ENCODE measurements around the gene HS6ST2. TPM values are rescaled to one million over a fixed set of nuclear protein-coding genes. Genes with fewer than 3 reads are reported as not detected.

Gene HS6ST2
- total and polyA plus RNA-seq, 2 experiments from 2014 or later: not detected

DNA sequence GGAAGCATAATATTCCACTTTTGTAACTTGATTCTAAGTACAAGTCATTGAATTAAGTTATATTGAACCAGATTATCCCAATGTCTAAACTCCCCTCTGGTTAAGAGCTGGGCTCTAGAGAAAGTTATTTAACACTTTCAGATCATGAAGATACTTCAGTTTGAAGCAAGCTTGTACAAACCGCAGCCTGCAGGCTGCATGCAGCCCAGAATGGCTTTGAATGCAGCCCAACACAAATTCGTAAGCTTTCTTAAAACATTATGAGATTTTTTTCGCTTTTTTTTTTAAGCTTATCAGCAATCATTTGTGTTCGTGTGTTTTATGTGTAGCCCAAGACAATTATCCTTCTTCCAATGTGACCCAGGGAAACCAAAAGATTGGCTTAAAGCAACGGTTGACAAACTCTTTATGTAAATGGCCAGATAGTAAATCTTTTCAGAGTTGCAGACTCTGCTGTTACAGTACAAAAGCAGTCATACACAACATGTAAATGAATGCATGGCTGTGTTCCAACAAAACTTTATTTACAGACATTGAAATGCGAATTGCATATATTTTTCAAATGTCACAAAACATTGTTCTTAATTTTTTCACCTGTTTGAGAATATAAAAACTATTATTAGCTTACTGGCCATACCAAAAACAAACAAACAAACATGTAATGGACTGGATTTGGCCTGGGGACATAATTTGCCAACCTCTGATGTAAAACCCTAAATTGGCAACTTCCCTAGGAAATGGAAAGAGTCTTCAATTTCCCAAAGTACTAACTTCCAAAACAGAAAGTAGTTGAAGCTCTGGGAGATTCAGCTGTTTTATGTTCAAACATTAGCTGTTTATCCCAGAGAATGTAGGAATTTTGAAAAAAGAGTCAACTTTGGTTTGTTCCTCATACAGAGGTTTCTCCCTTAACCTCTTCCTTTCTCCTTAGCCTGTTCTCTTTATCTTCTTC is 268.5 kb downstream of the HS6ST2 start:
- TF ChIP-seq EZH2 (IDR thresholded peaks at IDR 0.05; ENCODE audit: insufficient read depth, poor library complexity, severe bottlenecking) (no peak), EZH2phosphoT487 (IDR thresholded peaks at IDR 0.05; ENCODE audit: insufficient read depth, low read depth) (no peak)
- Histone ChIP-seq H3K4me2 (ENCODE audit: unreplicated experiment) (no peak overlapping the region), H3K4me3 (no peak overlapping the region), H3K79me2 (ENCODE audit: insufficient read depth) (no peaks in the 10 kb centered on the region), H3K4me1 (ENCODE audit: insufficient read depth) (no peaks in the 10 kb centered on the region), H3K27me3 (replicated peaks; ENCODE audit: insufficient read depth) (no peaks in the 10 kb centered on the region), H3K27ac (no peak overlapping the region), H3K36me3 (ENCODE audit: low read depth) (no peaks in the 10 kb centered on the region), H3K9ac (no peak overlapping the region), H3K9me3 (ENCODE audit: low read depth) (no peaks in the 10 kb centered on the region), H3K9me2 (ENCODE audit: insufficient read depth) (no peaks in the 10 kb centered on the region), H3F3A (ENCODE audit: insufficient read depth) (no peaks in the 10 kb centered on the region), H2AFZ (no peak overlapping the region), H4K20me1 (ENCODE audit: insufficient read depth) (no peaks in the 10 kb centered on the region)
- 54 to 57% methylated on average over 5 to 6 of the region's 6 CpGs for WGBS, 2 experiments (ENCODE audit: low coverage in 1 of 2, low lambda C conversion rate in 2 of 2, missing lambda C conversion rate in 2 of 2)
- DNase-seq: no peak
- in situ Hi-C loops (cut with MboI): no loop called here

DNA sequence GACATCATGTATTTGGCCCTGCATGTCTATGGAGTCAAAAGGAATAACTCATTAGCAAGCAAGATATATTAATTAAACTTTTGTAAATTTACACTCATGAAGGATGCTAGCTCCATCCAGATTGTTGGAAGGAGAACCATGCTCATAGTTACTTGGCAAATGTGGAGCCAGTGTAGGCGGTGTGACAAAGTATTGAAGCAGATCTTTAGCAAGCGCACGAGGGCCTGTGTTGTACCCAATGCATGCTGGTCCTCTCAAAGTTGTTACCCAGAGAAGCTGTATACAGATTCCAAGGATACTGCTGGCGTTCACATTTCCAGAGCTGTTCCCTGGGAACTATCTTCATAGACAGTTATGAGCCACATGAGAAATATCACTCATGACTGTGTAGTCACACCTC is 273.2 kb downstream of the HS6ST2 start:
- WGBS, 2 experiments (ENCODE audit: low coverage in 1 of 2, low lambda C conversion rate in 2 of 2, missing lambda C conversion rate in 2 of 2): 58 to 68% methylated on average over 4 of the region's 4 CpGs
- H3K36me3 ChIP-seq (ENCODE audit: low read depth): no peaks in the 10 kb centered on the region
- H3K4me3 ChIP-seq: no peak overlapping the region
- H3K9me3 ChIP-seq (ENCODE audit: low read depth): no peaks in the 10 kb centered on the region
- in situ Hi-C loops (cut with MboI): no loop called here
- no peaks in the 10 kb centered on the region for H4K20me1 ChIP-seq (ENCODE audit: insufficient read depth)
- H3K9me2 ChIP-seq (ENCODE audit: insufficient read depth): no peaks in the 10 kb centered on the region
- no peaks in the 10 kb centered on the region for H3K27me3 ChIP-seq (replicated peaks; ENCODE audit: insufficient read depth)
- no peak for TF ChIP-seq EZH2 (IDR thresholded peaks at IDR 0.05; ENCODE audit: insufficient read depth, poor library complexity, severe bottlenecking)
- no peak overlapping the region for H3K9ac ChIP-seq
- no peaks in the 10 kb centered on the region for H3F3A ChIP-seq (ENCODE audit: insufficient read depth)
- no peak overlapping the region for H3K27ac ChIP-seq
- DNase-seq: no peak
- H3K4me1 ChIP-seq (ENCODE audit: insufficient read depth): no peaks in the 10 kb centered on the region
- no peaks in the 10 kb centered on the region for H3K79me2 ChIP-seq (ENCODE audit: insufficient read depth)
- H3K4me2 ChIP-seq (ENCODE audit: unreplicated experiment): no peak overlapping the region
- no peak overlapping the region for H2AFZ ChIP-seq

DNA sequence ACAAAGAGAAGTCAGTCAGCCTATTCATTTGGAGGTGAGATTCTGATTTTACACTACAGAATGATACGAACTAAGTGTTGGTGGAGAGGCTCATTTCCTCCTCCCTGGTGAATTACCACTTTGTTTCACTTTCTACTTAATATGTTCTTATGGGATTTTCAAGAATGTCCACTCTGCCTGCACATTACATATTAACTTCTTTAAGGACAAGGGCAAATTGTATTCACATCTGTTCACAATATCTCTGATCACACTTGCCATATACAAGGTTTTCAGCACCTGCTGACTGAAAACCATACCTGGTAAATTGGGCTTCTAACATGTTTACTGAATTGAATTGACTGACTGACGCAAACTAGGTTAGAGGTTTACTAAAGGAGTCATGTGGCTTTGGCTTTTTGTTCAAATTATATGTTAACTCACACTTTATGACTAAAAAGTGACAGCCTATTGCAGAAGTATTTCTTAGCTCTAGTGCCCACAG is 281.2 kb downstream of the HS6ST2 start:
- no peaks in the 10 kb centered on the region for H4K20me1 ChIP-seq (ENCODE audit: insufficient read depth)
- H3K4me3 ChIP-seq: no peak overlapping the region
- no peaks in the 10 kb centered on the region for H3K9me3 ChIP-seq (ENCODE audit: low read depth)
- H3K36me3 ChIP-seq (ENCODE audit: low read depth): no peaks in the 10 kb centered on the region
- no peaks in the 10 kb centered on the region for H3F3A ChIP-seq (ENCODE audit: insufficient read depth)
- no peak overlapping the region for H2AFZ ChIP-seq
- no peak overlapping the region for H3K4me2 ChIP-seq (ENCODE audit: unreplicated experiment)
- no peaks in the 10 kb centered on the region for H3K9me2 ChIP-seq (ENCODE audit: insufficient read depth)
- WGBS, 2 experiments (ENCODE audit: low coverage in 1 of 2, low lambda C conversion rate in 2 of 2, missing lambda C conversion rate in 2 of 2): 49 to 71% methylated on average over 2 of the region's 2 CpGs
- no peaks in the 10 kb centered on the region for H3K4me1 ChIP-seq (ENCODE audit: insufficient read depth)
- TF ChIP-seq EZH2 (IDR thresholded peaks at IDR 0.05; ENCODE audit: insufficient read depth, poor library complexity, severe bottlenecking): no peak
- no peak for TF ChIP-seq EZH2phosphoT487 (IDR thresholded peaks at IDR 0.05; ENCODE audit: insufficient read depth, low read depth)
- DNase-seq: no peak
- in situ Hi-C loops (cut with MboI): no loop called here
- no peak overlapping the region for H3K27ac ChIP-seq
- H3K79me2 ChIP-seq (ENCODE audit: insufficient read depth): no peaks in the 10 kb centered on the region
- no peaks in the 10 kb centered on the region for H3K27me3 ChIP-seq (replicated peaks; ENCODE audit: insufficient read depth)
- H3K9ac ChIP-seq: no peak overlapping the region

DNA sequence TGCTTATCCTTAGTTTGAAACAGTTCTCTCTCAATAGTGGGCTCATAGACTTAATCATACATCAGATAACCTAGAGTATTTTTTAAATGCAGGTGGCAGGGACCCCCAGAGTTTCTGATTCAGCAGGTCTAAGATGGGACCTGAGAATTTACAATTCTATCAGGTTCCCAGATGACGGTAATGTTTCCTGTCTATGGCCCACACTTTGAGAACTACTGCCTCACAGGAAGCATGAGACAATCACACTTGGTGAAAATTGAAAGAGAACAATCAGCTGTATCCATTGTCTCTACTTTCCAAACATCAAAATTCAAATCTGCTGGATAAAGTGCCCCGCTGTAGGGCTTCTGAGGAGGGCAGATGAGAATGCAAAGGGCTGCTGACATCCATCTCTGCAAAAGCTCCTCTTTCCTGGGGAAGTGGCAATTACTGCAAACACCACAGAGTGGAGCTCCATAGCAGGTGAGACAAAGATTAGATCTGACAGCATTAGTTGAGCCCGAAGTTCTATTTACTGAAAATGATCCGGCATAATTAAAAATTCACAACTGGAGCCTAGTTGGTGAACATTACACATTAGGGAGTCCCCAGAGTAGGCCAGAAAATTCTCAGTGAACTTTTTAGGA is 281.8 kb downstream of the HS6ST2 start:
- Histone ChIP-seq H3K79me2 (ENCODE audit: insufficient read depth) (no peaks in the 10 kb centered on the region), H3K36me3 (ENCODE audit: low read depth) (no peaks in the 10 kb centered on the region), H3K4me3 (no peak overlapping the region), H2AFZ (no peak overlapping the region), H3K4me2 (ENCODE audit: unreplicated experiment) (no peak overlapping the region), H3K4me1 (ENCODE audit: insufficient read depth) (no peaks in the 10 kb centered on the region), H3K27ac (no peak overlapping the region), H3K9me3 (ENCODE audit: low read depth) (no peaks in the 10 kb centered on the region), H4K20me1 (ENCODE audit: insufficient read depth) (no peaks in the 10 kb centered on the region), H3K27me3 (replicated peaks; ENCODE audit: insufficient read depth) (no peaks in the 10 kb centered on the region), H3K9ac (no peak overlapping the region), H3F3A (ENCODE audit: insufficient read depth) (no peaks in the 10 kb centered on the region), H3K9me2 (ENCODE audit: insufficient read depth) (no peaks in the 10 kb centered on the region)
- TF ChIP-seq EZH2 (IDR thresholded peaks at IDR 0.05; ENCODE audit: insufficient read depth, poor library complexity, severe bottlenecking) (no peak), EZH2phosphoT487 (IDR thresholded peaks at IDR 0.05; ENCODE audit: insufficient read depth, low read depth) (no peak)
- in situ Hi-C loops (cut with MboI): no loop called here
- no peak for DNase-seq
- 44% methylated on average over 4 of the region's 4 CpGs for WGBS, 2 experiments (ENCODE audit: low coverage in 1 of 2, low lambda C conversion rate in 2 of 2, missing lambda C conversion rate in 2 of 2)
